Lower leg skin (tissue), 3 donors: ENCODE results near the gene DENND1A.

ENCODE experiments used
- POLR2A ChIP-seq, 2 donors: fragments of 450-650 bp; IDR thresholded peaks; one replicate each; pipeline ENCODE4 v1.6.1; 2016 to 2017; ENCODE audit warnings: antibody characterized with exemption in 2 of 2, mild to moderate bottlenecking in 1 of 2, moderate library complexity in 1 of 2
- TF ChIP-seq, protein P1 (sequence below), 3 donors: fragments of 450-650 bp; IDR thresholded peaks; one replicate each; pipeline ENCODE4 v1.5.1; 2016; ENCODE audit warnings: antibody characterized with exemption in 3 of 3, mild to moderate bottlenecking in 3 of 3, moderate library complexity in 2 of 3

DNA sequence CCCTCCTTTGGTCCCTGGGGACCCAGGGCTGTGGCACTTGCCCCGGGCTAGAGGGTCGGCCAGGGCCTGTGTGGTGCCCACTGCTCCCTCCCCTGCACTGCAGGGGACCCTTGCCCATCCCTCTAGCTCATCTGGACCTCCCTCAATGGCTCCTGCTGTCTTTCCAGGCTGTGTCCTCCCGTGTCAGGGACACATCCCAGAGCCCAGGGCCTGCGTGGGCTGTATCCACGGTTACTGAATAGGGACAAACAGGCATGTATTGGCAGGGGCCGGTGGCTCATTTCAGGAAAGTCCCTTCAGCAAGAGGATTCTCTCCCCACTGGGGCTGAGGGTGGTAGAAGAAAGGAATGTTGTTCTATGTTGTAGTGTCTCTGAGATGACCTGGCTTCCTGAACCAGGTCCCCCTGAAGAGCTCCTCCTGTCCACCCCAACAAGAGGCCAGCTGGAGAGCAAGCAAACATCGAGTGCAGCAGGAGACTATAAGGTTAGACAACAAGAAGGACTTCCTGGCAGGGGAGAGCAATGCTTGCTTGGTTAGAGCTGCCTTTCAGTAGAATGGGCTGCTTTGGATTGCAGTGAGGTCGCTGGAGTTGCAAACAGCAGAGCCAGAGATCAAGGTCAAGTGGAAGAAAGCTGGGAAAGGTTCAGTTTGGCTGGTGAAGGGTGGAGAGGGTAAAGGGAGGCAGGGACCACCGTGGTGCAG is 575.0 kb downstream of the DENND1A start:
- TF ChIP-seq, protein P1, sequence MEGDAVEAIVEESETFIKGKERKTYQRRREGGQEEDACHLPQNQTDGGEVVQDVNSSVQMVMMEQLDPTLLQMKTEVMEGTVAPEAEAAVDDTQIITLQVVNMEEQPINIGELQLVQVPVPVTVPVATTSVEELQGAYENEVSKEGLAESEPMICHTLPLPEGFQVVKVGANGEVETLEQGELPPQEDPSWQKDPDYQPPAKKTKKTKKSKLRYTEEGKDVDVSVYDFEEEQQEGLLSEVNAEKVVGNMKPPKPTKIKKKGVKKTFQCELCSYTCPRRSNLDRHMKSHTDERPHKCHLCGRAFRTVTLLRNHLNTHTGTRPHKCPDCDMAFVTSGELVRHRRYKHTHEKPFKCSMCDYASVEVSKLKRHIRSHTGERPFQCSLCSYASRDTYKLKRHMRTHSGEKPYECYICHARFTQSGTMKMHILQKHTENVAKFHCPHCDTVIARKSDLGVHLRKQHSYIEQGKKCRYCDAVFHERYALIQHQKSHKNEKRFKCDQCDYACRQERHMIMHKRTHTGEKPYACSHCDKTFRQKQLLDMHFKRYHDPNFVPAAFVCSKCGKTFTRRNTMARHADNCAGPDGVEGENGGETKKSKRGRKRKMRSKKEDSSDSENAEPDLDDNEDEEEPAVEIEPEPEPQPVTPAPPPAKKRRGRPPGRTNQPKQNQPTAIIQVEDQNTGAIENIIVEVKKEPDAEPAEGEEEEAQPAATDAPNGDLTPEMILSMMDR (IDR thresholded peaks at IDR 0.05), result no peak
- no peak for TF ChIP-seq POLR2A (IDR thresholded peaks at IDR 0.05)
